GM19455 (cell line): ENCODE measurements around the gene HAVCR1.
"Not testable (repeated sequence)": the region's sequence is repeated elsewhere in the genome, so short reads cannot be mapped to it uniquely, and the experiment has no call there.

Source experiments
- ATAC-seq: cut with Tn5 transposase; IDR thresholded peaks from one replicate; pipeline ENCODE4 v1.9.1; 2021; ENCODE audit not compliant: unreplicated experiment

The HAVCR1 gene

DNA sequence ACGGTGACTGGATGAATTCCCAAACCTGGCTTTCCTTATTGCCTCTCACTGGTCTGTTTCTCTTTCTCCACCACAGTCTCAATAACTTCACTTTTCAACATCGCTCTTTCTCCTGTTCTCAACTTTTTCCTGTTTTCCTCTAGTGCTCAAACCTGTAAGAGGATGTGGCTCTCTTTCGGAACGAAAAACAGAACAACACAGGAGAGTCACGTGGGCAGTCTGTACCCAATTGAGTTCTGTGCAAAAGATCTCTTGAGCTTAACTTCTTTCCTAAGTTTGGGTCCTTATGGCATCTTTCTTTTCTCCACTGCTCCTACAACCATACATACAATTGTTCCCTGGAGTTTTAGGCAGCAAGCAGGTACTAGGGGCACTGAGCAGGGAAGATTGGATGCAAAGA lies 8.9 kb downstream of the HAVCR1 start:
- ATAC-seq, result peak; percentile 60

DNA sequence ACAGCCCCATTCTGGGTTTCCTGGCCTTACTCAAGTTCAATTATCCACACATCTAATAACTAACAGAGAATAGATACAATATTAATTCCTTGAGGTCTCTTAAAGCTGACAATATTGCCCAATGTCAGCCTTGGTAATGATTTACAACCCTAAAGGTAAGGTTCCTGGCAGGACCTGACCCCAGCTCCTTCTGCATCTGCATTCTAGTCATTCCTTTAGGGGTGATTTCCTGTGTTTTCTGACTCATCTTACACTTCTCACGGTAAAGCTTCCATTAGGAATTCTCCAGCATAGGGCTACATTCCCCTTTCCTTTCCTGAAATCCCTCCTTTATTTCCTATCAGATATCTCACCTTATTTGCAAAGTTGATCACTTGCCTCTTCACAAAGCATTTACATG lies 9.3 kb downstream of the HAVCR1 start:
- ATAC-seq, result no peak

DNA sequence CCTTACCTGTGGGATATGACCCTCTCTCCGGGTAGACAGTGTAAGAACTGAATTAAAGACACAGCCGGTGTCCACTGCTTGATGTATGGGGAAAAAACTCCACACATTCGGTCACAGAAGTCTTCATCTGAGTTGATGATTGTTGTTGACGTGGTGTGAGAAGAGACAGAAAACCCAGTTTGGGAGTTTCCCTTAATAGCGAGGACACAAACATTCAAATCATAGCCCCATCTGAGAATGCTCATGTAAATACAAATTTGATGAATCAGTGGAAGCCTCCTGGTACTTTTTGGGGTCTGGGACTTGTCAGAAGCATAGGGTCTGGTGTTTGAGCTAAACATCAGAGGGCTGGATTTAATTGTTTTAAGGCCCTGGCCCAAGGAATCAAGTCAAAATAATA lies 11.0 kb downstream of the HAVCR1 start:
- ATAC-seq, result no peak

DNA sequence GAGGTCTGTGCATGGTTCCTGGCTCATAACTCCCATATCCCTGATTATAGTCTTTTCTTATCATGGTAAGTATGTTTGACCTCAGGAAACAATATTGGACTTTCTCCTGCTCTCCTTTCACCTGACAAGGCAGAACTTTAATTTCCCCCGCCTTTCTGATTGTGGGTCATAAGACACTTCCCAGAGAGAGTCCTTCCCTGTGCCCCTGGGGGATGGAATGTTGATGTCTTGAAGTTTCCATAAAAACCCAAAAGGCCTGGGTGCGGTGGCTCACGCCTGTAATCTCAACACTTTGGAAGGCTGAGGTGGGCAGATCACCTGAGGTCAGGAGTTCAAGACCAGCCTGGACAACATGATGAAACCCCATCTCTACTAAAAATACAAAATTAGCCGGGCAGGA lies 11.9 kb downstream of the HAVCR1 start:
- ATAC-seq, result not testable (repeated sequence)

DNA sequence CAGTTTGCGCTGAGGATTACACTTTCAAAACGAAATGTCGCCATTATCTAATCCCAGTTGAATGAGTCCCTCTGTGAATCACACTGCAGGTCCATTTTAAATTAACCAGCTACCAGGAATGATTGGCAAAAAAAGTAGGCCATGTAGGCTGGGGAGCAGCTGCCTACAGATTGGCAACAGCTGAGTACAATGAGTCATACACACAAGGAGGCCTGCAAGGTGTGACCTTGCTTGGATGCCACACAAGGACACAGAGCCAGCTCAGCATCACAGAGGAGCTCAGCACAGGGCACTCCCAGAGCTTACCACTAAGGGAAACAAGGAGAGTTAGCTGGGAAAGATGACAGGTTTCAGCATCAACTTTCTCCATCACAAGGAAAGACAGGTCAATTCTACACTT lies 12.9 kb downstream of the HAVCR1 start:
- no peak for ATAC-seq

DNA sequence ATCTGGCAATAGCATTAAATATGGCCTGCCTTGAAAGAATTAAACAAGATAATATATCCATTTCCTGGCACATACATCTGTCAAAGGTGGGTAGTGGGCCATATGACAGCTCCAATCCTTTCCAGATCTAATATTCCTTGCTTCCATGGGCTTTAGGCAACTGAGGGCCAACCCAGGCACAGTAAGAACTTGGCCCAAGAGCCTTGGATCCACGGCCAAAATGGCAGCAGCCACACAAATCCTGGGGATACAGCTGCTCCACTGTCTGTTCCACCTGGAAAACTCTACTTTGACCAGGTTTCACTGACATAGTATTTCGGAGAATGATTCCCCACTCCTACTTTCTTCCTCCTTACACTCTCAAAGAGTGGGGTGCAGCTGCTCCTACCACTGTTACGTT lies 13.3 kb downstream of the HAVCR1 start:
- no peak for ATAC-seq

DNA sequence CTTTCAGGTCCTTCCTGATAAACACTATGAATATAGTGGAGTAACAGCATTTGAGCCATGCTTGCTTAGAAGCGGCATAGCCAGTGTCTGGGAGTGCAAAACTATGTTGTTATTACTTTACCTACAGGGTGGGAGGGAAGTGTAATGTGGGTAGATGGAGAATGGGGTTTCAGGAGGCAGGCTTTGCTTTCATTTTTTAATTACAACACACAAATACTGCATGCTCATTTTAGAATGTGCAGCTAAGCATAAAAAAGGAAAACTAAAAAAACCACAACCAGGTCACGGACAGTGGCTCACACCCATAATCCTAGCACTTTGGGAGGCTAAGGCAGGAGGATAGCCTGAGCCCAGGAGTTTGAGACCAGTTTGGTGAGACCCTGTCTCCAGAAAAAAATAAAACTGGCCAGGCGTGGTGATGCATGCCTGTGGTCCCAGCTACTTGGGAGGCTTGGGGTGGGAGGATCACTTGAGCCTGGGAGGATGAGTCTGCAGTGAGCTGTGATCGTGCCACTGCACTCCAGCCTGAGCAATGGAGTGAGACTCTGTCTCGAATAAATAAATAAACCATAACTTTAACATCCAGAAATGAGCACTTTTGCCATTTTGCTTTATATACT lies 20.2 kb downstream of the HAVCR1 start:
- no peak for ATAC-seq

DNA sequence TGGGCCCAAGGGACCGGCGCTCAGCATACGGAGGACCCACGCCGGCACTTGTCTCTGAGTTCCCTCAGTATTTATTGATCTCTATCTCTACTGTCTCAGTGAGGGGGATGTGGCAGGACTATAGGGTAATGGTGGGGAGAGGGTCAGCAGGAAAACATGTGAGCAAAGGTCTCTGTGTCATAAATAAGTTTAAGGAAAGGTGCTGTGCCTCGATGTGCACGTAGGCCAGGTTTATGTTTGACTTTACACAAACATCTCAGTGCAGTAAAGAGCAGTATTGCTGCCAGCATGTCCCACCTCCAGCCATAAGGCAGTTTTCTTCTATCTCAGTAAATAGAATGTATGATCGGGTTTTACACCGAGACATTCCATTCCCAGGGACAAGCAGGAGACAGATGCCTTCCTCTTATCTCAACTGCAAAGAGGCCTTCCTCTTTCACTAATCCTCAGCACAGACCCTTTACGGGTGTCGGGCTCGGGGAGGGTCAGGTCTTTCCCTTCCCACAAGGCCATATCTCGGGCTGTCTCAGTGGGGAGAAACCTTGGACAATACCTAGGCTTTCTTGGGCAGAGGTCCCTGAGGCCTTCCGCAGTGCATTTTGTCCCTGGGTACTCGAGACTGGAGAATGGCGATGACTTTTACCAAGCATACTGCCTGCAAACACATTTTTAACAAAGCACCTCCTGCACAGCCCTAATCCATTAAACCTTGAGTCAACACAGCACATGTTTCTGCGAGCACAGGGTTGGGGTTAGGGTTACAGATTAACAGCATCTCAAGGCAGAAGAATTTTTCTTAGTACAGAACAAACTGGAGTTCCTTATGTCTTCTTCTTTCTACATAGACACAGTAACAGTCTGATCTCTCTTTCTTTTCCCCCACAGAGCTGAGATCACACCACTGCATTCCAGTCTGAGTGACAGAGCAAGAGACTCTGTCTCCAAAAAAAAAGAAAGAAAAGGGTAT lies 24.5 kb downstream of the HAVCR1 start:
- ATAC-seq, result not testable (repeated sequence)

DNA sequence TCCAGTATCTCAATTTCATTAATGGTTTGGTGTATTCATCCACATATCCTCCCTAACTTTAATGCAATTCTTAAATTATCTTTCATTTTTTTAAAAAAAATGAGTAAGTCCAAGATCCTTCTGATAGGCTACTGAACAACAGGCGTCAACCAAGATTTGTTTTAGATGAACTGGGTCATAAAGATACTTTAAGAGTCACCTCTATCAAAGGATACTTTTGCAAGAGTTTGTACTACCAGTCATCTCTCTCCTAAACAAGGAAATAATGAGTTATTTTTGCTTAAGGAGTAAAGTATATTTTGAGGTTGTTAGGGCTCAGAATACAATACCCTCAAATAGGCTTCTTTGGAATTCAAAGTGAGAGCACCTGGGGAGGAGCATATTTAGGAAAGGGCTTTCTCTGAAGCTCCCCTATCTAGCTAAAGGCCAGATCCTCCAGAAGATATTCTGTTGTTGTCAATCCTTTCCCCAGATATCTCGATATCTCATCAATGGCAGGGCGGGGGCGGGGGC lies 25.8 kb downstream of the HAVCR1 start:
- no peak for ATAC-seq

DNA sequence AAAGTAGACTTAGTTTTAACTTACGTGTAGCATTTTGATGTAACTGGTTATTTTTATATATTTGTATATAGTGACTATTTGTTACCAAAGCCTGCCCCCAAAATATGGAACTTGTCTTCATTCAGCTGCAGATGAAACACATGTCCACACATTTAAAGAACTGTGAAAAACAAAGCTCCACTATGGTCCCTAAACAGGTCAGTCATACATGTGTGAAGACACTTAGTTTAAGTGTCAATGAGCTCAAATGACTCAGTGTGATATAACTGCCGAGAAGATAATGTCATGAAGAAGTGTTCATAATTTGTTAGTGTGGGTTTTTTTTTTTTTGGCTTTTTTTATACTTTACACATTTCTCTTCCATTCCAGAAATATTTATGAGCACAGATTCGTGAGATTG lies 28.2 kb downstream of the HAVCR1 start:
- ATAC-seq, result no peak

DNA sequence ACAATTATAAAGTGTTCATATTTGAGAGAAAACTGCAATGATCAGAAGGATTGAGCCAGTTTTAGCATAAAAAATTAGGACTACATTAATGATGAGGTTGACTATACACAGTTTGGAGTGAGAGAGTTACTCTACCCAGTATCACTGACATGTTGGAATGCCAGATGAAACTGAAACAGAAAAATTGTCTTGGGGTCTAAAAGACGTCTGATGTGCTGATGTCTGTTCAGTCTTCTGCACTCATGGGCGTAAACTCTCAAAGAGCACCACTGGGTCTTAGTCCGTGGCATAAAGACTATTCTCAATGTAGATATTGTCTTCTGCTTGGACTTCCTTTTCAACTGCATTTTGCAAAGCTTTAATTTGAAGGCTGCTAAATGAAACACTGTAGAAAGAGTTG lies 29.5 kb downstream of the HAVCR1 start:
- no peak for ATAC-seq

DNA sequence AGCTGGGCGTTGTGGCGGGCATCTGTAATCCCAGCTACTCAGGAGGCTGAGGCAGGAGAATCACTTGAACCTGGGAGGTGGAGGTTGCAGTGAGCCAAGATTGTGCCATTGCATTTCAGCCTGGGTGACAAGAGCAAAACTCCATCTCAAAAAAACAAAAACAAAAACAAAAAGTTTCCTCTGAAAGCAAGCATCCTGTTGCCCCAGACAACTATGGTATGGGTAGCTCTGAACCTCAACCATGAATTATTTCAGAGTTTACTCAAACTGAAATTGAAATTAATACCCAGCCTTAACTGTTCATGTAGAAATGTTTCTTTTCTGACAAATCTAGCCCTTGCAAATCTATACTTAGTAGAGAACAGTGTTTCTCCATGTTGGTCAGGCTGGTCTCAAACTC lies 31.3 kb downstream of the HAVCR1 start:
- ATAC-seq, result peak; percentile 93

DNA sequence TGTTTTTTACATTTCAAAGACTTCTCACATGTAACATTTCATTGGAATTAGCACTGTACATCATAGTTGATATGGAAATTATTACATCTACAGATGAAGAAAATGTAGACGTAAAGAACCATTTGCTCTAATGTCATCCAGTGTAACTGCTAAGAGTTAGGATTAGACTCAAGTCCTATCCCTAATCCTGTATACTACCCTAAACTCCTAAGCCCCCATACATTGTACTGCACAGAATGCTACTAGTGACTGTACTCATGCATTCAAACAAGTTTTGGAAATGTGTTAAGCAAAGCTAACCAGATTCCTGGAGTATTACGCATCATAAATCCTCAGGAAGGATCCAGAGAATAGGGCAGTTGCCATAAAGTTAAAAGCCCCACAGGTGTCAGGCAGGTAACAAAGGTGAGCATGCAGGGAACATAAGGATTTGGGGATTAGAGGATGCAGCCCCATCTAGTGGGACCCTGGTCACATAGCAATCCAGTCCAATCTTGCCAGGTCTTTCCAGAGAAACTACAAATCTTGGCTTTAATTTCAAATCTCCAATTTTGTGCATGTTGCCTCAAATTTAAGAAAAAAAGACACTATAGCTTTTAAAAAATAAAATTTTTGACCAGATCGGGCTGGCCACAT lies 32.0 kb downstream of the HAVCR1 start:
- ATAC-seq, result no peak

DNA sequence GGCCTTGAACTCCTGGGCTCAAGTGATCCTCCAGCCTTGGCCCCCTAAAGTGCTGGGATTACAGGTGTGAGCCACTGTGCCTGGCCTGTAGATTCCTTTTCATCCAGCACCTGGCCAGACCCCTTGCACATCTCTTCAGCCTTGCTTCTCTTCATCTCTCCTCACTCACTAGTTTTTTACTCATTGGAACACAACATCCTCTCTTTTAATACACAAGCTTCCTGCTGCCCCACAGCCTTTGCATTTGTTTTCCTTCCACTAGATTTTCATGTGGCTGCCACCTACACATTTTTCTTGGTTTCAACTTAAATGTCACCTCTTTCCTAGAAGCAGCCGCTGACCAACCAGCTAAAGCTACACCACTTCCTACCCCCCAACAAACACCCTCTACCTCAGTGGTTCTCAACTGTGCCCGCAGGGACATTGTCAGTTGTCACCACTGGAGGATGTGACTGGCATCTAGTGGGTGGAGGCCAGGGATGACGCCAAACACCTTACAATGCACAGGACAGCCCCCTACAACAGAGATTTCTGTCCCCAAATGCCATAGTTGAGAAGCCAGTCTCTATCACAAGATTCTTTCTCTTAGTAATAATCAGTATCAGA lies 33.7 kb downstream of the HAVCR1 start:
- peak; percentile 37 for ATAC-seq

DNA sequence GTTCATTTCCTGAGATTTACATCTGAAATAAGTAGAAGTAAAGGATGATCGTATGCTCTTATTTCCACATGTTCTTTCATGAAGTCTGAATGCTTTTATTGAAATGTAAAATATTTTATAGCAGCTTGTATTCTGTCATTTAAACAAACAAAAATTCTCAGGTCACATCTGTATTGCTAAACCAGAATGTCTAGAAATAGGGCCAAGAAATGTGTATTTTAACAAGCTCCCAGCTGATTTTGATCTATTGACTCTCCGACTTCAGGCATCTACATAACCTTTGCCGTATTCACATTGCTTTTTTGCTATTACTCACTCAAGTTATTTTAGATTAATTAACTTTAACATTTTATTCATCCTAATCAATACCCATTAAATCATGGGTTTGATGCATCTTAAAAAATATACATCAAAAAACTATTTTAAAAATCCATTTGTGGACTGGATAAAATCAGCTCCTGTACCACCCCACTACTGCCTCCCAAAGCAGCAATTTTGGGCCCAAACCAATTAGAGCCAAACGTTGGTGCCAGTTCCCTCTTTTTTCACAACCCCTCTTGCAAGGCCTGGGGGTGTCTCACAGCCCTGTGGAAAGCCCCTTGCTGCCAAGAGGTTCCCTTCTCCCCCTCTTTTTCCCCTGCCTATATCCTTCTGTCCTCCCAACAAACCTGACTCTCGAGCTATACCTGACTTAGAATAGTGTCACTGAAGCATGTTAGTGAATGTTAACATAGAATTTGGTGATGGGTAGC lies 34.5 kb downstream of the HAVCR1 start:
- no peak for ATAC-seq

DNA sequence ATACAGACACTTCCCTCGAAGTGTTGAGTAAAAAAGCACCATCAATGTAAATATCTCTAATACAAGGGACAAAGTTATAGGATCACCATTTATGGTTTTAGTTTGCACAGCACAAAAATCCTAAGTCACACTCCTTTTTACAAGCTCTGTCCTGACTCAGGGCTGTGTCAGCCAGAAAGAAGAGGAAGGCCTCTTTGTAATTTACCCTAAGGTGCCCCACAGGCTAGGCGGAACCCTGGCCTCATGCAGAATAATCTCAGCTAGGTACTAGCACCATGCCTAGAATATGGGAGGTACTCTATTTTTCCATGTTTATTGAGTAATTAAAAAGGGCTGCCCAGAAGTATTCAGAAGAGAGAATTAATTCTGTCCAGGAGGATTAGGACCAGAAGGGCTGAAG lies 36.9 kb downstream of the HAVCR1 start:
- no peak for ATAC-seq

DNA sequence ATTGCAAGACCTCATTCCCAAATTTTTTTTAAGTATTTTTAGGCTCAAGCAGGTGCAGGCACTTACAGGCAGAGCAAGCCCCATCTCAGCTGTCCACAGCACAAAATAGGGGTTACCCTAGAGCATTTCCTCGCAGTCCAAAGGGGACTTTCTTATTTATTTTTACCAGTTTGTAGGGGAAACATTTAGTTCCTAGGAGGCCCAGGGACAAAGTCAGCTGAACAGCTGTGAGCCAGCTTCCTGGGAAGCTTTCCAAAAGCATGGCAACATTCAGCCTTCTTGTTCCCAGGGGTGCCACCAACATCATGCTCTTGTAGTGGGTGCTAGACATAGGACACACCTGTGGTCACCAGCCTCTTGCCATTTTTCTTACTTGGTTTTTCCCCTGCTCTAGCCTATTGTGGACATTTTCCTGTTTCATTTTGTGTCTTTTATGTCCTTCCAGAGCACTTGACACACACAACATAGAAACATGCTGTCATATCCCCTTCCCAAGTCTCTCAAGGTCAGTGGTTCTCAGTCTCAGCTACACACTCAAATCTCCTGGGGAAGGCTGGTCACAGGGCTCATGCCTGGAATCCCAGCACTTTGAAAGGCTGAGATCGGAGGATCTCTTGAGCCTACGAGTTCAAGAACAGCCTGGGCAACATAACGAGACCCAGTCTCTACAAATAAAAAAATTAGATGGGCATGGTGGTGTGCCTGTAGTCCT lies 38.2 kb downstream of the HAVCR1 start:
- no peak for ATAC-seq

DNA sequence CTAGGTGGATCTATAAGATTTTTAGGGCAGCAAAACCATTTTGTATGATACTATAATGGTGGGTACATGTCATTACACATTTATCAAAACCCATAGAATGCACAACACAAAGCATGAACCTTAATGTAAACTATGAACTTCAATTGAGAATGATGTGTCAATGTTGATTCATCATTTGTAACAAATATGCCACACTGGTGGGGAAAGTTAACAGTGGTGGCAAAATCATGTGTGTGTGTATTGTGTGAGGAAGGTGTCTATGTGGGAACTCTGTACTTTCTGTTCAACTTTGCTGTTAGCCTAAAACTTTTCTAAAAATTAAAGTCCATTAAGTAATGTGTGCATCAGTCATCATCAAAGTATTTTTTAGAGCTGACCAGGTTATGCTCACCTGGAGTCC lies 38.9 kb downstream of the HAVCR1 start:
- no peak for ATAC-seq

DNA sequence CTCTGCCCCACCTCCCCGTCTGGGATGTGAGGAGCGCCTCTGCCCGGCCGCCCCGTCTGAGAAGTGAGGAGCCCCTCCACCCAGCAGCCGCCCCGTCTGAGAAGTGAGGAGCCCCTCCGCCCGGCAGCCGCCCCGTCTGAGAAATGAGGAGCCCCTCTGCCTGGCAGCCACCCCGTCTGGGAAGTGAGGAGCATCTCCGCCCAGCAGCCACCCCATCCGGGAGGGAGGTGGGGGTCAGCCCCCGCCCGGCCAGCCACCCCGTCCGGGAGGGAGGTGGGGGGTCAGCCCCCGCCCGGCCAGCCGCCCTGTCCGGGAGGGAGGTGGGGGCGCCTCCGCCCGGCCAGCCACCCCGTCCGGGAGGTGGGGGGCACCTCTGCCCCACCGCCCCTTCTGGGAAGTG lies 44.8 kb downstream of the HAVCR1 start:
- not testable (repeated sequence) for ATAC-seq

DNA sequence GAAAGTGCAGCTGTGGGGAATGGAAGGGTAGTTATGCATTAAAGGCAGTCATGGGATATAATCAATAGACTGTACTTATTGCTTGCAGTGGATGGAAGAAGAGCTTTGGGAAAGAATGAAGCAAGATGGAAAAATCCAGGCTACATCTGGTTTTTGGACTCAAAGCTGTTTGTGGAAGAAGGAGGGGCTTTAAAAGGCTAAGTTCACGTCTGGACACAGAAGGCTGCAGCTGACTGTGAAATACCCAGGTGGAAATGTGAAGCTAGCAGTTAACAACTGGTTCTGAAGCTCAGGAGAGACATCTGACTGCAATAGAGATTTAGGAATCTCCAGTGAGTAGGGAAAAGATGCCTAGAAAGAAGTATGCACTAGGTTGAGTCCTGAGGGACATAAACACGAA lies 52.7 kb downstream of the HAVCR1 start:
- no peak for ATAC-seq
